CD4-positive, alpha-beta memory T cell (primary cell): ENCODE results near the gene PRG2. TPM values are rescaled to one million over a fixed set of nuclear protein-coding genes. Genes with fewer than 3 reads are reported as not detected.

Experiments used
- CTCF ChIA-PET: fragments of 350-600 bp; sonication (Branson Sonifier 250); formaldehyde crosslinking; loops from one replicate; lab custom pipeline; 2021; ENCODE audit warnings: inconsistent platforms; ENCODE audit not compliant: partially characterized antibody; lab: Charles Lee
- POLR2A ChIA-PET: fragments of 350-600 bp; sonication (Branson Sonifier 250); formaldehyde crosslinking; loops from one replicate; lab custom pipeline; 2021; ENCODE audit not compliant: partially characterized antibody; lab: Charles Lee
- DNase-seq, 5 donors: peaks; one replicate each; pipeline versions ENCODE4 v3.0.0 to v3.0.0-alpha.2; 2020 to 2022; ENCODE audit warnings: mixed read lengths in 1 of 5
- H3K27ac ChIP-seq: one replicate; pipeline ENCODE4 v1.7.0; 2013; ENCODE audit warnings: low read depth, low read length
- H3K27me3 ChIP-seq: 2 replicates; pipeline ENCODE4 v1.7.0; 2013; ENCODE audit warnings: mild to moderate bottlenecking, low read length, moderate library complexity; ENCODE audit not compliant: insufficient read depth
- H3K36me3 ChIP-seq: 2 replicates; pipeline ENCODE4 v1.7.0; 2013; ENCODE audit warnings: mild to moderate bottlenecking, low read length, moderate library complexity; ENCODE audit not compliant: insufficient read depth
- H3K4me1 ChIP-seq: 2 replicates; pipeline ENCODE4 v1.7.0; 2013; ENCODE audit warnings: mild to moderate bottlenecking, low read length, moderate library complexity; ENCODE audit not compliant: insufficient read depth
- H3K4me3 ChIP-seq, 2 donors: one replicate each; pipeline ENCODE4 v1.7.0; 2013; ENCODE audit warnings: low read length in 2 of 2, mild to moderate bottlenecking in 1 of 2
- H3K9me3 ChIP-seq, 2 donors: one replicate each; pipeline ENCODE4 v1.7.0; 2013; ENCODE audit warnings: low read length in 2 of 2, control low read depth in 1 of 2; ENCODE audit not compliant: control insufficient read depth in 1 of 2
- H3K27ac Mint-ChIP-seq, 7 donors: one replicate each; pipeline ENCODE4 v1.8.0; 2020 to 2021; ENCODE audit warnings: mixed read lengths in 7 of 7, mild to moderate bottlenecking in 6 of 7, inconsistent platforms in 3 of 7, moderate library complexity in 3 of 7
- H3K27me3 Mint-ChIP-seq, 2 donors: one replicate each; pipeline ENCODE4 v1.8.0; 2020 to 2021; ENCODE audit warnings: mixed read lengths in 2 of 2
- H3K36me3 Mint-ChIP-seq, 2 donors: one replicate each; pipeline ENCODE4 v1.8.0; 2020 to 2021; ENCODE audit warnings: mixed read lengths in 2 of 2, inconsistent platforms in 1 of 2, mild to moderate bottlenecking in 1 of 2
- H3K4me1 Mint-ChIP-seq, 4 donors: one replicate each; pipeline ENCODE4 v1.8.0; 2020 to 2021; ENCODE audit warnings: mixed read lengths in 4 of 4, mild to moderate bottlenecking in 1 of 4
- H3K4me3 Mint-ChIP-seq, 8 donors: one replicate each; pipeline ENCODE4 v1.8.0; 2020 to 2021; ENCODE audit warnings: mixed read lengths in 8 of 8, mild to moderate bottlenecking in 7 of 8, moderate library complexity in 6 of 8, inconsistent platforms in 3 of 8
- H3K9me3 Mint-ChIP-seq, 8 donors: one replicate each; pipeline ENCODE4 v1.8.0; 2020 to 2021; ENCODE audit warnings: mixed read lengths in 8 of 8, mild to moderate bottlenecking in 5 of 8, inconsistent platforms in 3 of 8, moderate library complexity in 1 of 8
- intact Hi-C: fragments of 100-400 bp; cut with micrococcal nuclease; formaldehyde crosslinking; loops from one replicate; pipeline ENCODE4 v1.15.1; 2023
- polyA plus RNA-seq, 2 donors: library from polyadenylated mRNA; unstranded; fragments of 300-500 nt; fragmentation: Illumina TruSeq; gene quantifications; one replicate each; pipeline ENCODE4 v1.2.3, GENCODE V29; 2021
- total RNA-seq, 2 experiments: library from RNA; stranded (reverse); gene quantifications; one replicate each; pipeline ENCODE4 v1.2.3, GENCODE V29; 2021

The PRG2 gene
- total and polyA plus RNA-seq, 4 experiments from 2014 or later, result 0.25 TPM; not detected in 3

DNA sequence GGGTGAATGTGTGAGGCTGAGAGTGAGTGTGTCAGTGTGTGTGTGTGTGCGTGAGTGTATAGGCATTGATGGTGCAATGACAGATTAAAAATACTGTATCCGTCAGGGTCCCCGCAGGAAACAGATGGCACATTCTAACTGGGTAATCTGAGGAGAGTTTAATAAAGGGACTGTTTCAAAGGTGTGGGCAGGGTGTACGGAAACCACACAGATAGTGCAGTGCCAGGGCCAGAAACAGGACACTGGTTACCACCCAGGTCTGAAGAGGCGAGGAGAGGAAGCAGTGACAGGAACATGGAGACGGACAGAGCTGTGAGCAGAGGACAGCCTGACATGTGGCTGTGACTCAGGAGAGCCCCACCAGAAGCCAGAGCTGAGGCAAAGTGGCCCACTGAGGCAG, 35.8 kb downstream of the PRG2 start:
- no peaks in the 10 kb centered on the region for H3K27me3 ChIP-seq
- H3K9me3 ChIP-seq, result no peaks in the 10 kb centered on the region
- H3K9me3 Mint-ChIP-seq, result peaks cover 0 to 2% (median 0%) of the 10 kb centered on the region in 8 donors
- H3K36me3 Mint-ChIP-seq, result no peaks in the 10 kb centered on the region
- H3K27ac Mint-ChIP-seq, result no peak overlapping the region
- H3K27me3 Mint-ChIP-seq, result peaks cover 7 to 12% of the 10 kb centered on the region in 2 donors
- H3K27ac ChIP-seq, result no peak overlapping the region
- intact Hi-C loops, result no loop called here
- CTCF ChIA-PET, result no interaction called here
- H3K4me1 ChIP-seq, result no peaks in the 10 kb centered on the region
- no peak for DNase-seq
- H3K4me3 Mint-ChIP-seq, result no peak overlapping the region
- POLR2A ChIA-PET, result no interaction called here
- peaks cover 0 to 5% (median 2%) of the 10 kb centered on the region in 4 donors for H3K4me1 Mint-ChIP-seq
- H3K4me3 ChIP-seq, result no peak overlapping the region
- no peaks in the 10 kb centered on the region for H3K36me3 ChIP-seq

DNA sequence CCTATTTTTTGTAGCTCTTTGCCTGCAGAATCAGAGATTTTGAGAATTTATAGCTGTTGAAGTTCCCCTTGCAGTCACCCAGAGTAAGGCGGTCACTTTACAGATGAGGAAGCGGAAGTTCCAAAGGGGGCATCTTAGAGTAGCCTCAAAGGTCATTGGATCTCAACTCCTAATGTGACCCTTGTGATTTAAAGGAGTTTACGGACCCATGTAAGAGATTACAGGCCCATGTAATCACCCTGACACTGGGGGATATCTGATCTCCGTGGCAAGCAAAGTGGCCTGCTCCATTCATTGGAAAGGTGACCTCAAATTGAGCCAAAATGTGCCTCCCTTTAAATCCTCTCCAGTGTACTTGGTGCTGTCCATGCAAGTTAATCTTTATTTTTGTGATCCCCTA, 36.6 kb downstream of the PRG2 start:
- POLR2A ChIA-PET, result no interaction called here
- Mint-ChIP-seq H3K9me3 (peaks cover 0 to 2% (median 0%) of the 10 kb centered on the region in 8 donors), H3K4me3 (no peak overlapping the region), H3K27ac (no peak overlapping the region), H3K36me3 (no peaks in the 10 kb centered on the region), H3K4me1 (peaks cover 0 to 5% (median 2%) of the 10 kb centered on the region in 4 donors), H3K27me3 (peaks cover 7 to 12% of the 10 kb centered on the region in 2 donors)
- DNase-seq, result no peak
- H3K9me3 ChIP-seq, result no peaks in the 10 kb centered on the region
- intact Hi-C loops, result no loop called here
- H3K36me3 ChIP-seq, result no peaks in the 10 kb centered on the region
- no peaks in the 10 kb centered on the region for H3K27me3 ChIP-seq
- H3K4me1 ChIP-seq, result no peaks in the 10 kb centered on the region
- no peak overlapping the region for H3K4me3 ChIP-seq
- no peak overlapping the region for H3K27ac ChIP-seq
- CTCF ChIA-PET, result interaction anchor here (0.7 to 1.5 kb wide), 5 partner anchors 11 to 291 kb away, joined by 3 to 6 read pairs (median 3); no protein-coding TSS in a partner anchor

DNA sequence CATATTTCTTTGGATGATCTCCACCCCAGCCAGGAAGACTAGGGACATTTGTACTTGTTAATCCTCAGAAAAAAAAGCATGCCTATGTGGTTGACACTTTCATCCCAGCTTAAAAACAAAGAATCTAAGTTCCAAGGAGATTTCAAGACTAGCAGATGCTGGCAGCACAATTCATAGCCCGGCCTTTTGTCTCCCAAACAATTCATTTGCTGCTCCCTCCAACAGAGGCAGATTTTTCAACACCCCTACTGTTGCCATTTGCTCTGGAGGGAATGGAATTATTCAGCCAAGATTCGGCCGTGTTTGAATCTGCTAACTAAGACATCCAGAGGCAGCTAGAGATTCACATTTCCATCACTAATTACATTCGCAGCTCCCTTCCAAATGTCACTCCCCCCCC, 37.0 kb downstream of the PRG2 start:
- intact Hi-C loops, result no loop called here
- no peak overlapping the region for H3K4me3 Mint-ChIP-seq
- H3K27ac ChIP-seq, result no peak overlapping the region
- H3K36me3 ChIP-seq, result no peaks in the 10 kb centered on the region
- DNase-seq, result no peak
- H3K9me3 Mint-ChIP-seq, result peaks cover 0 to 2% (median 0%) of the 10 kb centered on the region in 8 donors
- peak overlapping the region in 1 of 7 donors; percentile 12 for H3K27ac Mint-ChIP-seq
- CTCF ChIA-PET, result interaction anchor here (0.6 to 1.5 kb wide), 6 partner anchors 10 to 291 kb away, joined by 3 to 6 read pairs (median 3); no protein-coding TSS in a partner anchor
- H3K9me3 ChIP-seq, result no peaks in the 10 kb centered on the region
- no peaks in the 10 kb centered on the region for H3K27me3 ChIP-seq
- POLR2A ChIA-PET, result no interaction called here
- H3K4me1 Mint-ChIP-seq, result peaks cover 0 to 5% (median 2%) of the 10 kb centered on the region in 4 donors
- H3K36me3 Mint-ChIP-seq, result no peaks in the 10 kb centered on the region
- peaks cover 7 to 12% of the 10 kb centered on the region in 2 donors for H3K27me3 Mint-ChIP-seq
- H3K4me1 ChIP-seq, result no peaks in the 10 kb centered on the region
- H3K4me3 ChIP-seq, result no peak overlapping the region

DNA sequence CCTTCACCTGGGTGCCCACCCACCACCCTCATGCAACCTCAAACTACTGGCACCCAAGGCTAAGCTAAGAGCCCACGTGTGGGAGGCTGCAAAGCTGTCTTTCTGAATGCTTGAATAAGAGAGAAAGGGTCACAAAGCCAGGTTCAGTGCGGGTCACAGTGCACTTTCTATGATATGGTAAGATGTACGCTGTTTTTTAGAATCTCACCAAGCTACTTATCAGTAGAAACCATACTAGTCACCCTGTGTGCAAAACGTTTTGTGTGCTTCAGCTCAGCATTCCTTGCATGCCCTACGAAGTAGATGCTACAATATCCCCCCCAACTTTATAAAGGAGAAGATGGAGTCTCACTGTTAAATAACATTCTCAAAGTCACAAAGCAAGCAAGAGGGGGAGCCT, 37.4 kb downstream of the PRG2 start:
- Histone ChIP-seq H3K27ac (no peak overlapping the region), H3K36me3 (no peaks in the 10 kb centered on the region), H3K9me3 (no peaks in the 10 kb centered on the region), H3K4me1 (no peaks in the 10 kb centered on the region), H3K27me3 (no peaks in the 10 kb centered on the region), H3K4me3 (no peak overlapping the region)
- H3K27ac Mint-ChIP-seq, result peak overlapping the region in 1 of 7 donors; percentile 12
- no peak overlapping the region for H3K4me3 Mint-ChIP-seq
- H3K9me3 Mint-ChIP-seq, result peaks cover 0 to 2% (median 0%) of the 10 kb centered on the region in 8 donors
- H3K4me1 Mint-ChIP-seq, result peaks cover 0 to 5% (median 2%) of the 10 kb centered on the region in 4 donors
- POLR2A ChIA-PET, result no interaction called here
- intact Hi-C loops, result no loop called here
- DNase-seq, result no peak
- CTCF ChIA-PET, result interaction anchor here (0.6 to 1.5 kb wide), 7 partner anchors 10 to 447 kb away, joined by 3 to 6 read pairs (median 3); no protein-coding TSS in a partner anchor
- H3K27me3 Mint-ChIP-seq, result peaks cover 7 to 12% of the 10 kb centered on the region in 2 donors
- H3K36me3 Mint-ChIP-seq, result no peaks in the 10 kb centered on the region

DNA sequence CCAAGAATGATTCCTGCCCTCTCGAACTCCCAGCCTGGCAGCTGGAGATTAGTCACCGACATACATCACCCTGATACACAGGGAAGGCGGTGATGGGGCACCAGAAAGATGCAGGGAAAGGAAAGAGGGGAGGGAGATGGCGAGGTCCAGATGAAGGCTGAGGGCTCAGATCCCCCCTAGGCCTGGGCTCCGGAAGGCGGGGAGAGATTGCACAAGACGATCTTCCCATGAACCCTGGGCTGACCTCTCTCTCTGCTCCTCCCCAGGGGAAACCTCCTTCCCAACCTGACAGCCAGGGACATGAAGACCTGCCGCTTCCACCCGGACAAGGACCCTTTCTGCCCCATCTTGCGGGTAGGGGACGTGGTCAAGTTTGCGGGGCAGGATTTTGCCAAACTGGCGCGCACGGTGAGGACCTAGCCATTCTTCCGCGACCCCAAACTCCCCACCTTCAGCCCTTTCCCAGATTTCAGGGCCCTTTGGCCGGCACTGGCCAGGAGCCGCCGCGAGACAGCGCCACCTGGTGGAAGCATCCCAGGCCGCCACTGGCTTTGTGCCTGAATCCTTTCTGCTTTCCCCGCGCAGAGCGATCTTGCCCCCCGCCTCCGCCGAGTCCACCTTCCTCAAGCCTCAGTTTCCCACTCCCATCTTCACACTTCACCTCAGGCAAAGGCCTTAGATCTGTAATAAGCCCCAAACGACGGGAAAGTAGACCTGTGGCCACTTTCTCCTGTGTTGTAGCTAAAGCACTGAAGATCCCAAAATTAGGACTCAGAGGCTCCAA, 40.8 kb downstream of the PRG2 start:
- CTCF ChIA-PET, result interaction anchor here (0.6 to 8.0 kb wide), 8 partner anchors 10 to 305 kb away, joined by 3 to 70 read pairs (median 4); partner anchors contain the start of genes P2RX3 and SSRP1

DNA sequence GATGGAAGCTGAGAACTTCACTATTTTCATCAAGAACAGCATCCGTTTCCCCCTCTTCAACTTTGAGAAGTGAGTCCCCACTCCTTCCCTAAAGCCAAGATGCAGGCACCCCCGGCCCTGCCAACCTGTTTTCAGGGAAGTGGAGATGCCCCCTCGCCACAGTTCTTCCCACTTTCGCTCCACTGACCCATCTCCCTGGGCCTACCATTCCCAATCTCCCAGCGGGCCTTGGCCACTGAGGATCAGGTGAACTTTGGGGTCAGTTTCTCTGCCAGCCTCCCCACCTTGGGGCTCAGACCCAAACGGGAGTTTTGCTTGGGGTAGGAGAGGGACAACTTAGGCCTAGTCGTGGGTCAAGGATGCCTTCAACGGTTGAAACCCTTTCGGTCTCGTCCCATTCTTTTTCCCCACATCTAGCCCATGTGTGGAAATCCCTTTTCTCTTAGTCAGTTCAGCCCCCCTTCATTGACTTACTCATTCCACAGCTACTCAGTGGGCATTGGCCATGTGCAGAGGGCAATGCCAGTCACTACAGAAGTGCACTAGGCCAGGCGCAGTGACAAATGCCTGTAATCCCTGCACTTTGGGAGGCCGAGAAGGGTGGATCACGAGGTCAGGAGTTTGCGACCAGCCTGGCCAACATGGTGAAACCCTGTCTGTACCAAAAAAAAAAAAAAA, 41.7 kb downstream of the PRG2 start:
- H3K36me3 ChIP-seq, result no peaks in the 10 kb centered on the region
- H3K27me3 ChIP-seq, result no peaks in the 10 kb centered on the region
- peak overlapping the region in 1 of 7 donors; percentile 74 for H3K27ac Mint-ChIP-seq
- H3K4me3 Mint-ChIP-seq, result no peak overlapping the region
- no peaks in the 10 kb centered on the region for H3K36me3 Mint-ChIP-seq
- no peak overlapping the region for H3K4me3 ChIP-seq
- peaks cover 0 to 5% (median 3%) of the 10 kb centered on the region in 4 donors for H3K4me1 Mint-ChIP-seq
- H3K27me3 Mint-ChIP-seq, result peaks cover 2% of the 10 kb centered on the region in 2 donors
- H3K9me3 Mint-ChIP-seq, result peaks cover 0 to 2% (median 0%) of the 10 kb centered on the region in 8 donors
- ChIA-PET POLR2A (no interaction called here), CTCF (interaction anchor here (0.7 to 8.0 kb wide), 11 partner anchors 11 to 452 kb away, joined by 3 to 70 read pairs (median 4); partner anchors contain the start of genes P2RX3 and SSRP1)
- no peak overlapping the region for H3K27ac ChIP-seq
- H3K9me3 ChIP-seq, result no peaks in the 10 kb centered on the region
- intact Hi-C loops, result loop anchor here (5.0 to 10.0 kb wide), 6 partner anchors 79 to 1439 kb away; partner anchors contain the start of genes SLC43A3 and UBE2L6
- H3K4me1 ChIP-seq, result peaks cover 4% of the 10 kb centered on the region
- no peak for DNase-seq

More for the DNA sequence above, 40.8 kb downstream of the PRG2 start:
- Histone ChIP-seq H3K4me3 (no peak overlapping the region), H3K27ac (no peak overlapping the region), H3K36me3 (no peaks in the 10 kb centered on the region), H3K9me3 (no peaks in the 10 kb centered on the region), H3K4me1 (peaks cover 4% of the 10 kb centered on the region), H3K27me3 (no peaks in the 10 kb centered on the region)
- peaks cover 0 to 2% (median 0%) of the 10 kb centered on the region in 8 donors for H3K9me3 Mint-ChIP-seq
- H3K27me3 Mint-ChIP-seq, result peaks cover 5% of the 10 kb centered on the region in 2 donors
- peak overlapping the region in 1 of 8 donors; percentile 64 for H3K4me3 Mint-ChIP-seq
- H3K27ac Mint-ChIP-seq, result peak overlapping the region in 1 of 7 donors; percentile 32
- POLR2A ChIA-PET, result interaction anchor here (0.6 kb wide), 1 partner anchor 50 kb away, joined by 3 read pairs; no protein-coding TSS in a partner anchor
- no peaks in the 10 kb centered on the region for H3K36me3 Mint-ChIP-seq
- intact Hi-C loops, result loop anchor here (5.0 to 10.0 kb wide), 6 partner anchors 78 to 1438 kb away; partner anchors contain the start of genes SLC43A3 and UBE2L6
- peak; percentile 34 to 48 (median 44) for DNase-seq
- peaks cover 0 to 5% (median 3%) of the 10 kb centered on the region in 4 donors for H3K4me1 Mint-ChIP-seq
